OCI-LY7 (cell line): ENCODE data around the gene BNIP1. TPM values are rescaled to one million over a fixed set of nuclear protein-coding genes. Genes with fewer than 3 reads are reported as not detected.

Experiments
- BruUV-seq: library from RNA; stranded (reverse); fragments of 400-500 nt; replicated peaks from 2 replicates; lab custom pipeline; 2021; lab: Mats Ljungman, UMichigan
- CTCF ChIA-PET: fragments of 300-600 bp; sonication (Branson Sonifier 250); formaldehyde crosslinking; loops from one replicate; lab custom pipeline; 2022; ENCODE audit warnings: antibody characterized with exemption; ENCODE audit not compliant: unreplicated experiment; lab: Charles Lee
- POLR2A ChIA-PET: fragments of 300-600 bp; sonication (Branson Sonifier 250); formaldehyde crosslinking; loops from one replicate; lab custom pipeline; 2022; ENCODE audit warnings: antibody characterized with exemption; lab: Charles Lee
- DNase-seq: peaks from one replicate; pipeline ENCODE4 v3.0.0-alpha.2; 2015; ENCODE audit warnings: low spot score
- H2AFZ ChIP-seq: fragments of 200-600 bp; sonication (generic), shearing (Covaris generic); 2 replicates; pipeline ENCODE4 v1.6.1; 2014; ENCODE audit warnings: mild to moderate bottlenecking, antibody characterized with exemption, low read length, moderate library complexity
- H3K27ac ChIP-seq: fragments of 200-600 bp; sonication (generic); 2 replicates; pipeline ENCODE4 v1.5.1; 2014; ENCODE audit warnings: mixed run types, low read depth, mild to moderate bottlenecking, moderate library complexity, low read length, inconsistent platforms; ENCODE audit not compliant: poor library complexity, severe bottlenecking
- H3K36me3 ChIP-seq: fragments of 200-600 bp; sonication (generic); 2 replicates; pipeline ENCODE4 v1.6.1; 2014; ENCODE audit warnings: mild to moderate bottlenecking, antibody characterized with exemption, low read length, moderate library complexity, mixed read lengths; ENCODE audit not compliant: insufficient read depth
- H3K4me1 ChIP-seq: fragments of 200-600 bp; sonication (generic); 2 replicates; pipeline ENCODE4 v1.5.1; 2014; ENCODE audit warnings: mild to moderate bottlenecking, low read length; ENCODE audit not compliant: insufficient read depth, poor library complexity, severe bottlenecking
- H3K4me2 ChIP-seq: fragments of 200-600 bp; sonication (generic); 2 replicates; pipeline ENCODE4 v1.6.1; 2014; ENCODE audit warnings: mild to moderate bottlenecking, low read length
- H3K4me3 ChIP-seq: fragments of 200-600 bp; sonication (generic); 2 replicates; pipeline ENCODE4 v1.5.1; 2014; ENCODE audit warnings: mild to moderate bottlenecking, low read depth, low read length; ENCODE audit not compliant: poor library complexity, severe bottlenecking
- H3K79me2 ChIP-seq: fragments of 200-600 bp; sonication (generic); 2 replicates; pipeline ENCODE4 v1.6.1; 2016; ENCODE audit warnings: low read depth, mild to moderate bottlenecking, low read length, moderate library complexity, mixed read lengths; ENCODE audit not compliant: insufficient read depth
- H3K9me2 ChIP-seq: fragments of 200-600 bp; sonication (generic); 2 replicates; pipeline ENCODE4 v1.6.1; 2016; ENCODE audit warnings: mild to moderate bottlenecking, low read length, mixed read lengths; ENCODE audit not compliant: insufficient read depth
- H3K9me3 ChIP-seq: fragments of 200-600 bp; sonication (generic); 2 replicates; pipeline ENCODE4 v1.6.1; 2014; ENCODE audit warnings: mild to moderate bottlenecking, mixed run types, low read length, mixed read lengths
- H4K20me1 ChIP-seq: fragments of 200-600 bp; sonication (generic); 2 replicates; pipeline ENCODE4 v1.6.1; 2014; ENCODE audit warnings: mild to moderate bottlenecking, antibody characterized with exemption, low read length, moderate library complexity, mixed read lengths; ENCODE audit not compliant: insufficient read depth
- CTCF ChIP-seq: fragments of 200-600 bp; sonication (generic); conservative IDR thresholded peaks from 2 replicates; pipeline ENCODE4 v1.5.1; 2014; ENCODE audit warnings: mild to moderate bottlenecking, antibody characterized with exemption, low read length, moderate library complexity, mixed read lengths
- EZH2phosphoT487 ChIP-seq: fragments of 200-600 bp; sonication (generic); IDR thresholded peaks from 2 replicates; pipeline ENCODE4 v1.6.1; 2018; ENCODE audit warnings: low read depth, borderline replicate concordance, mild to moderate bottlenecking, mixed run types, antibody characterized with exemption, low read length, moderate library complexity, mixed read lengths
- intact Hi-C: fragments of 100-400 bp; cut with micrococcal nuclease; formaldehyde crosslinking; loops from one replicate; pipeline ENCODE4 v1.10.0; 2022; ENCODE audit not compliant: unreplicated experiment
- total RNA-seq, 2 experiments: library from RNA; depleted of rRNA in 1 of 2; stranded (reverse); fragments of >200 nt in 1 of 2; shearing (Covaris generic) in 1 of 2; gene quantifications; 2 replicates each; pipeline ENCODE4 v1.2.3, GENCODE V29; 2014 to 2022

Gene BNIP1
- total RNA-seq, 2 experiments from 2014 or later: 16.8 to 23.1 TPM

GRCh38 chr5:173155912-173156311 lies 11.6 kb downstream of the BNIP1 start:
- Histone ChIP-seq H3K4me2 (no peak overlapping the region), H3K4me1 (no peaks in the 10 kb centered on the region), H3K9me3 (no peaks in the 10 kb centered on the region), H3K4me3 (no peak overlapping the region), H2AFZ (no peak overlapping the region), H3K27ac (no peak overlapping the region), H3K36me3 (peaks cover 43% of the 10 kb centered on the region), H3K9me2 (no peaks in the 10 kb centered on the region), H3K79me2 (no peaks in the 10 kb centered on the region), H4K20me1 (no peaks in the 10 kb centered on the region)
- ChIA-PET POLR2A (no interaction called here), CTCF (no interaction called here)
- no peak for TF ChIP-seq EZH2phosphoT487
- TF ChIP-seq CTCF: no peak
- no TSS peak for BruUV-seq
- intact Hi-C loops: no loop called here
- DNase-seq: no peak

- intact Hi-C loops: no loop called here
- no peak overlapping the region for H3K4me2 ChIP-seq
- ChIA-PET CTCF (no interaction called here), POLR2A (no interaction called here)
- H3K9me3 ChIP-seq: no peaks in the 10 kb centered on the region
- H3K9me2 ChIP-seq: no peaks in the 10 kb centered on the region
- H2AFZ ChIP-seq: no peak overlapping the region
- TF ChIP-seq EZH2phosphoT487 (no peak), CTCF (no peak)
- BruUV-seq: no TSS peak
- no peaks in the 10 kb centered on the region for H3K4me1 ChIP-seq
- H3K27ac ChIP-seq: no peak overlapping the region
- no peaks in the 10 kb centered on the region for H3K79me2 ChIP-seq
- H4K20me1 ChIP-seq: no peaks in the 10 kb centered on the region
- H3K4me3 ChIP-seq: no peak overlapping the region
- H3K36me3 ChIP-seq: peaks cover 40% of the 10 kb centered on the region
- no peak for DNase-seq
These were observed 14.0 kb downstream of the BNIP1 start for GRCh38 chr5:173158366-173158765.

- CTCF ChIA-PET: no interaction called here
- intact Hi-C loops: no loop called here
- BruUV-seq: no TSS peak
- H3K4me1 ChIP-seq: no peaks in the 10 kb centered on the region
- peaks cover 43% of the 10 kb centered on the region for H3K36me3 ChIP-seq
- no peaks in the 10 kb centered on the region for H3K79me2 ChIP-seq
- no peaks in the 10 kb centered on the region for H3K9me3 ChIP-seq
- no peak overlapping the region for H3K4me3 ChIP-seq
- no peak overlapping the region for H3K27ac ChIP-seq
- TF ChIP-seq CTCF: no peak
- TF ChIP-seq EZH2phosphoT487: no peak
- H4K20me1 ChIP-seq: no peaks in the 10 kb centered on the region
- no peaks in the 10 kb centered on the region for H3K9me2 ChIP-seq
- POLR2A ChIA-PET: interaction anchor here (0.6 kb wide), 2 partner anchors 10 to 48 kb away, joined by 3 to 4 read pairs; no protein-coding TSS in a partner anchor
- H3K4me2 ChIP-seq: no peak overlapping the region
- H2AFZ ChIP-seq: no peak overlapping the region
- DNase-seq: no peak
These were observed 14.9 kb downstream of the BNIP1 start for GRCh38 chr5:173159256-173159655.
